22Rv1 (cell line): ENCODE results near the gene ANXA3.

Experiments used
- H3K27ac ChIP-seq: fragments of 450-650 bp; 2 replicates; pipeline ENCODE4 v1.5.1; 2017
- CTCF ChIP-seq: fragments of 450-650 bp; IDR thresholded peaks from 2 replicates; pipeline ENCODE4 v1.5.1; 2017; ENCODE audit warnings: mild to moderate bottlenecking
- ZFX ChIP-seq: fragments of 450-650 bp; IDR thresholded peaks from 2 replicates; pipeline ENCODE4 v1.6.1; 2017; ENCODE audit warnings: antibody characterized with exemption, borderline replicate concordance

ANXA3 gene

DNA sequence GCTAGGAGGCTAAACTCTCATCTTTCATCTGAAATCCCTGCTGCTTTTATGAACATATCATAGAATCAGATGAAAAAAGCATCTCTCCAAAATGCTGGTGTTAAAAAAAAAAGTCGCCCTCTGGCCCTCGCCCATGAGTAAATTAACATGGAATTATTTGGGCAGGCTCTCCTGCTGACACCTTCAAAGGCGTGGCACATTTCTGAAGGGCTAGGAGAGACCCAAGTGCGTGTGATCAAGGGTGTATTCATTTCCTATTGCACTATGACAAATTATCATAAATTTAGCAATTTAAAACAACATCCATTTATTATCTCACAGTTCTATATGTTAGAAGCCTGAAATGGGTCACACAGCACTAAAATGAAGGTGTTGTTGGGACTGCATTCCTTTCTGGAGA lies 5.1 kb downstream of the ANXA3 start:
- H3K27ac ChIP-seq: no peak overlapping the region
- no peak for TF ChIP-seq ZFX
- no peak for TF ChIP-seq CTCF

DNA sequence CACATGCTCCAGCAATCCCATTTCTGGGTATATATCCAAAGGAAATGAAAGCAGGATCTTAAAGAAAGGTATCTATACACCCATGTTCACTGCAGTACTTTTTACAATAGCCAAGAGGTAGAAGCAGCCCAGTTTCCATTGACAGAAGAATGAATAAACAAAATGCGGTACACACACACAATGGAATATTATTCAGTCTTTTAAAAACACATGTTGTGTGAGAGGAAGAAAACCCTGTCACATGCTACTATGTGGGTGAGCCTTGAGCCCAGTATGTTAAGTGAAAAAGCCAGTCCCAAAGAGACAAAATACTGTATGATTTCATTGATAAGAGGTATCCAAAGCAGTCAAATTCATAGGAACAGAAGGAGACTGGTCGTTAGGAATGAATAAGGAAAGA lies 6.3 kb downstream of the ANXA3 start:
- TF ChIP-seq CTCF: no peak
- no peak for TF ChIP-seq ZFX
- H3K27ac ChIP-seq: no peak overlapping the region

GRCh38 chr4:78558410-78558809 lies 6.8 kb downstream of the ANXA3 start:
- TF ChIP-seq ZFX (no peak), CTCF (no peak)
- no peak overlapping the region for H3K27ac ChIP-seq

DNA sequence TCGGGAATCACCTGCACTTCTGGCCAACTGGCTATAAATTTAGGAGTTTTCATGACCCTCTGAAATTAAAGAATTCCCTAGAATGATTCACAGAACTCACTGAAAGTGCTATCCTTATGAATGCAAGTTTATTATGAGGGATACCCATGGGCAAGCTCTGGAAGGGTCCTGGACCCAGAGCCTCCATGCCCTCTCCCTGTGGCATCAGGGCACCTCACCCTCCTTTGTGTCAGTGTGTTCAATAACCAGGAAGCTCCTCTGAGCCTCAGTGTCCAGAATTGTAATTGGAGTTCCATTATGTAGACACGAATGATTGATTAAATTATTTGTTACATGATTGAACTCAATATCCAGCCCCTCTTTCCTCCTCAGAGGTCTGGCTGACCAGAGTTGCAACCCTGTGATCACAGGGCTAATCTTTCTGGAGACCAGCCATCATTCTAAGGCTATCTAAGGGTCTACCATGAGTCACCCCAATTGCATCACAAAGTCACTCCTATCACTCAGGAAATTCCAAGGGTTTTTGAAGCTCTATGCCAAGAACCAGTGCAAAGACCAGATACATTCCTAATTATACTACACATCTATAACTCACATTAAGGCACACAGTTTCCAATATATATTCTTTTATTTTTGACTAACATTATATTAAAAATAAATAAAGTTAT lies 8.9 kb downstream of the ANXA3 start:
- no peak overlapping the region for H3K27ac ChIP-seq

GRCh38 chr4:78561677-78562076 lies 10.1 kb downstream of the ANXA3 start:
- no peak for TF ChIP-seq ZFX
- TF ChIP-seq CTCF: no peak
- peak overlapping the region; percentile 42 for H3K27ac ChIP-seq

More for the DNA sequence above, 8.9 kb downstream of the ANXA3 start:
- TF ChIP-seq CTCF: no peak
- TF ChIP-seq ZFX: no peak

- no peak overlapping the region for H3K27ac ChIP-seq
- no peak for TF ChIP-seq ZFX
- TF ChIP-seq CTCF: no peak
Observed at GRCh38 chr4:78562687-78563086, 11.1 kb downstream of the ANXA3 start.

GRCh38 chr4:78565971-78566372 lies 14.4 kb downstream of the ANXA3 start:
- H3K27ac ChIP-seq: no peak overlapping the region
- no peak for TF ChIP-seq CTCF
- TF ChIP-seq ZFX: no peak
